ENCODE measurements around the gene SNRPA. TPM values are rescaled to one million over a fixed set of nuclear protein-coding genes. Genes with fewer than 3 reads are reported as not detected.

The SNRPA gene
- polyA plus RNA-seq, 1 experiment: 167 TPM

GRCh38 chr19:40776364-40776763 is 25.4 kb downstream of the SNRPA start:
- Histone ChIP-seq H3K4me3 (ENCODE audit: low read depth, low read length) (no peak overlapping the region), H3K36me3 (ENCODE audit: control insufficient read depth, insufficient read depth, low read length) (peaks cover 3% of the 10 kb centered on the region; the same call in 1 of the 2 replicates), H3K27me3 (ENCODE audit: control insufficient read depth, insufficient read depth, low read length) (no peaks in the 10 kb centered on the region)
- no peak for TF ChIP-seq CTCF (IDR thresholded peaks at IDR 0.05; ENCODE audit: insufficient read depth, low read depth, low read length)
- no peak for DNase-seq (ENCODE audit: low read depth)
- ChIA-PET POLR2A (no interaction called here), CTCF (interaction anchor here (1.7 to 3.8 kb wide), 2 partner anchors 26 to 31 kb away, joined by 5 to 22 read pairs; no protein-coding TSS in a partner anchor)

GRCh38 chr19:40776932-40777644 is 26.1 kb downstream of the SNRPA start:
- no peak for TF ChIP-seq CTCF (IDR thresholded peaks at IDR 0.05; ENCODE audit: insufficient read depth, low read depth, low read length)
- no peaks in the 10 kb centered on the region for H3K27me3 ChIP-seq (ENCODE audit: control insufficient read depth, insufficient read depth, low read length)
- peaks cover 3% of the 10 kb centered on the region; the same call in 1 of the 2 replicates for H3K36me3 ChIP-seq (ENCODE audit: control insufficient read depth, insufficient read depth, low read length)
- peak; percentile 80 for DNase-seq (ENCODE audit: low read depth)
- POLR2A ChIA-PET: interaction anchor here (0.5 to 1.7 kb wide), 3 partner anchors 22 to 449 kb away, joined by 3 to 7 read pairs (median 4); no protein-coding TSS in a partner anchor
- H3K4me3 ChIP-seq (ENCODE audit: low read depth, low read length): peak overlapping the region; percentile 83
- CTCF ChIA-PET: interaction anchor here (1.3 to 3.8 kb wide), 5 partner anchors 21 to 115 kb away, joined by 3 to 22 read pairs (median 11); partner anchors contain the start of gene EGLN2

GRCh38 chr19:40777645-40777936 is 26.6 kb downstream of the SNRPA start:
- peaks cover 3% of the 10 kb centered on the region; the same call in 1 of the 2 replicates for H3K36me3 ChIP-seq (ENCODE audit: control insufficient read depth, insufficient read depth, low read length)
- no peak for TF ChIP-seq CTCF (IDR thresholded peaks at IDR 0.05; ENCODE audit: insufficient read depth, low read depth, low read length)
- ChIA-PET POLR2A (interaction anchor here (0.5 to 1.7 kb wide), 6 partner anchors 20 to 449 kb away, joined by 3 to 31 read pairs (median 6); partner anchors contain the start of gene ACTMAP), CTCF (interaction anchor here (0.7 to 3.8 kb wide), 6 partner anchors 21 to 115 kb away, joined by 3 to 22 read pairs (median 8); partner anchors contain the start of gene EGLN2)
- no peak for DNase-seq (ENCODE audit: low read depth)
- H3K4me3 ChIP-seq (ENCODE audit: low read depth, low read length): peak overlapping the region; percentile 83
- H3K27me3 ChIP-seq (ENCODE audit: control insufficient read depth, insufficient read depth, low read length): no peaks in the 10 kb centered on the region

GRCh38 chr19:40777937-40778705 is 27.1 kb downstream of the SNRPA start, which contains the start of gene RAB4B:
RAB4B (plus strand) TSS chr19:40778247; CDS start chr19:40778376, 129 bp downstream.
- TF ChIP-seq CTCF (IDR thresholded peaks at IDR 0.05; ENCODE audit: insufficient read depth, low read depth, low read length): no peak
- H3K27me3 ChIP-seq (ENCODE audit: control insufficient read depth, insufficient read depth, low read length): no peaks in the 10 kb centered on the region
- CTCF ChIA-PET: interaction anchor here (0.7 to 3.8 kb wide), 8 partner anchors 18 to 116 kb away, joined by 3 to 22 read pairs (median 4); partner anchors contain the start of genes COQ8B, EGLN2 and ITPKC
- POLR2A ChIA-PET: interaction anchor here (0.5 to 1.7 kb wide), 9 partner anchors 19 to 499 kb away, joined by 3 to 31 read pairs (median 6); partner anchors contain the start of genes ACTMAP and EGLN2
- DNase-seq (ENCODE audit: low read depth): peak; percentile 98
- peak within 1 kb of the TSS; percentile 83 for H3K4me3 ChIP-seq (ENCODE audit: low read depth, low read length)
- peaks cover 3% of the 10 kb centered on the region; the same call in 1 of the 2 replicates for H3K36me3 ChIP-seq (ENCODE audit: control insufficient read depth, insufficient read depth, low read length)

All from BJ (cell line).